Measurements from ENCODE around the gene TPSD1. TPM values are rescaled to one million over a fixed set of nuclear protein-coding genes. Genes with fewer than 3 reads are reported as not detected.

The TPSD1 gene
- total and polyA plus RNA-seq, 9 of the 15 experiments (the other 6 are each of a cell fraction or from before 2014, with no cell fraction given), result not detected

GRCh38 chr16:1297018-1297696, 41.3 kb downstream of the TPSD1 start:
- Histone ChIP-seq H3K36me3 (ENCODE audit: control insufficient read depth, insufficient read depth, low read length) (no peaks in the 10 kb centered on the region), H3K4me1 (replicated peaks in 1 of 2; ENCODE audit: control insufficient read depth in 2 of 2, insufficient read depth in 2 of 2, low read length in 2 of 2) (peaks cover 37 to 38% of the 10 kb centered on the region in 2 experiments), H2AFZ (ENCODE audit: low read depth, low read length) (peak overlapping the region; percentile 77), H3K9me1 (ENCODE audit: control insufficient read depth, insufficient read depth, low read length) (no peaks in the 10 kb centered on the region), H3K4me2 (ENCODE audit: insufficient read depth, low read length) (peak overlapping the region; percentile 60; the same call in 1 of the 2 replicates), H3K27ac (ENCODE audit: extremely low read depth, low read depth, low read length) (peak overlapping the region; percentile 48; the same call in 2 of the 3 replicates), H3K27me3 (ENCODE audit: control insufficient read depth in 2 of 2, insufficient read depth in 2 of 2, low read length in 2 of 2) (no peaks in the 10 kb centered on the region), H3K9ac (ENCODE audit: insufficient read depth in 1 of 2, low read depth in 2 of 2, low read length in 2 of 2) (peak overlapping the region in 1 of 2 experiments; percentile 16; a peak in 1 of 4 replicates), H3K79me2 (ENCODE audit: control insufficient read depth, insufficient read depth, low read length) (no peaks in the 10 kb centered on the region), H3K9me3 (replicated peaks; ENCODE audit: control insufficient read depth, insufficient read depth, low read depth, low read length) (no peaks in the 10 kb centered on the region), H4K20me1 (replicated peaks; ENCODE audit: control insufficient read depth, insufficient read depth, low read length) (no peaks in the 10 kb centered on the region), H3K4me3 (no peak overlapping the region)
- intact Hi-C loops (cut with micrococcal nuclease), result loop anchor here (10.0 kb wide), 1 partner anchor 48 kb away; no protein-coding TSS in a partner anchor
- FAIRE-seq (no peak), DNase-seq (ENCODE audit: extremely low read depth in 1 of 4, low spot score in 3 of 4) (peak in 1 of 4 experiments; percentile 54), ATAC-seq (no peak)
- 25% methylated on average over 6 of the region's 6 CpGs for WGBS (ENCODE audit: insufficient coverage, low coverage, missing lambda C conversion rate)
- POLR2A ChIA-PET, result interaction anchor here (0.6 to 0.8 kb wide), 2 partner anchors 12 to 19 kb away, joined by 3 read pairs; partner anchors contain the start of gene UBE2I
- CTCF ChIA-PET (ENCODE audit: low intra/inter-chr PET ratio), result no interaction called here
- BruUV-seq (replicated peaks), result no TSS peak
- in situ Hi-C loops (cut with MboI), result no loop called here
- peak; percentile 36 to 95 for TF ChIP-seq AFF1 (IDR thresholded peaks at IDR 0.05; ENCODE audit: low read depth in 1 of 2, partially characterized antibody in 2 of 2)
- TF ChIP-seq SAFB (IDR thresholded peaks at IDR 0.05; ENCODE audit: borderline replicate concordance, low read depth, low read length), result no peak
- peak; percentile 85; the same call in 1 of the 2 replicates for TF ChIP-seq MTA3 (IDR thresholded peaks at IDR 0.05; ENCODE audit: borderline replicate concordance)
- TF ChIP-seq C11orf30 (IDR thresholded peaks at IDR 0.05; ENCODE audit: low read depth), result peak; percentile 56; the same call in 1 of the 2 replicates
- peak; percentile 26; the same call in 1 of the 2 replicates for TF ChIP-seq ZBTB9 (CRISPR knock-in tag; IDR thresholded peaks at IDR 0.05)
- peak; percentile 45; the same call in 1 of the 2 replicates for TF ChIP-seq MAFG (tag; conservative IDR thresholded peaks at IDR 0.05)
- peak; percentile 78 for TF ChIP-seq PKNOX1 (IDR thresholded peaks at IDR 0.05)
- peak; percentile 69 for TF ChIP-seq SOX6 (IDR thresholded peaks at IDR 0.05)
- no peak for TF ChIP-seq MAX (CRISPR knock-in tag; IDR thresholded peaks at IDR 0.05)
- 0 out of 4 replicates have a peak, but pooled peaks of 1 of the 2 experiments have one; percentile 23 for TF ChIP-seq MNT (conservative IDR thresholded peaks at IDR 0.05)
- TF ChIP-seq DDX20 (tag; IDR thresholded peaks at IDR 0.05; ENCODE audit: low read depth), result 0 out of 2 replicates have a peak, but pooled peaks have one; percentile 20
